HG03064 (cell line): ENCODE results near the gene ACADS.

Experiments
- ATAC-seq: cut with Tn5 transposase; IDR thresholded peaks from one replicate; pipeline ENCODE4 v1.9.1; 2021; ENCODE audit warnings: low read depth; ENCODE audit not compliant: unreplicated experiment

ACADS gene

GRCh38 chr12:120725659-120726509 is at the start of gene ACADS:
Gene ACADS (plus strand): TSS chr12:120725826. CDS start chr12:120725886, 60 bp downstream.
- peak; percentile 92 for ATAC-seq

GRCh38 chr12:120677765-120678473 is 47.7 kb upstream of the ACADS start:
- ATAC-seq, result no peak

GRCh38 chr12:120678572-120678971 is 47.1 kb upstream of the ACADS start:
- no peak for ATAC-seq

GRCh38 chr12:120680165-120680738 is 45.4 kb upstream of the ACADS start:
- no peak for ATAC-seq

DNA sequence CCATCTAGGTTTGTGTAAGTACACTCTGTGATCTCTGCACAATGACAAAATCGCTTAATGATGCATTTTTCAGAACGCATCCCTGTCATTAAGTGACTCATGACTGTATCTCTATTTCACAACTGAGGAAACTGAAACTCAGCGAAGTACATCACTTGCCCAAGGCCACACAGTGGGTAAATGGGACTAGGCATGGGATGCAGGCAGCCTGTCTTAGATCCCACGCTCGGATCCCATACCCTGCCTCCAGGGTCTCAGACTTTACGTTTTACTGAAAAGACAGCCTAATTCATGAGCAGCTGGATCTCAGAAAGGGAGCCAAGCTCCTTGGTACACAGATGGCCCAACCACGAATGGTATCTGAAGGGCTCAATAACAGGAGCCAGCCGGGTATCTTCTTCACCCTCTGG is 41.1 kb upstream of the ACADS start:
- ATAC-seq, result peak; percentile 0

- no peak for ATAC-seq
These were observed 40.1 kb upstream of the ACADS start for GRCh38 chr12:120685522-120685921.

- peak; percentile 55 for ATAC-seq
These were observed 39.4 kb upstream of the ACADS start for GRCh38 chr12:120686151-120686689.

DNA sequence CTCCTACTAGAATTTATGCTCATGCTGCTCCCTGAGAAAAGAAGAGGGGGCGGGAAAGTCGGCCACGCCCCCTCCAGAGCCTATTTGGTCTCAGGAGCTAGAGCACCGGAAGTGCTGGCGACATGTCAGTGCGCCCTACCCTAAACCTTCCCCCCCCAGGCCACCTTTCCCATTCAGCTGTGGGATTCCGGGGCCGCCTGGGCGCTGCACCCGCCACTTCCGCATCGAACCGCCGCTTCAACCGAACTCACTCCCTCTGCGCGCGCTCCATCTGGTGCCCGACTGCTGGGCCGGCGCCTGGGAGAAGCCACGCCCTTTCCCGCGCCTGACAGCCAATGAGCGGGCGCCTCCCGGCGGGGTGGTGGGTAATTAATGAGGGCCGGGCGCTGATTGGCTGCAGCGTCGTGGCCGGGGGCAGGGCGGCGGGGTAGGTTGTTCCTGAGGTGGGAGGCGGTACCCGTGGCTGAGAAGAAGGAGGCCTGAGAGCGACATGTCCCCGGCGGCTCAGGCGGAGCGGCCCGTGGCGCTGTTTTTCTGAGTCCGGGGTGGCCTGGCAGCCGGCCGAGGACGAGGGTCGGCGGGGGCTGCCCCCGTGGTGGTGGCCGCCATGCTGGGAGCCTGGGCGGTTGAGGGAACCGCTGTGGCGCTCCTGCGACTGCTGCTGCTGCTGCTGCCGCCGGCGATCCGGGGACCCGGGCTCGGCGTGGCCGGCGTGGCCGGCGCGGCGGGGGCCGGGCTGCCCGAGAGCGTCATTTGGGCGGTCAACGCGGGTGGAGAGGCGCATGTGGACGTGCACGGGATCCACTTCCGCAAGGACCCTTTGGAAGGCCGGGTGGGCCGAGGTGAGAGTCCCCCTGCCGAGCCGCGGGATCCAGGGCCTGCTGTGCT is 38.7 kb upstream of the ACADS start, which contains the start of gene MLEC:
Gene MLEC (plus strand): TSS at position 460 of the 888 bp plus-strand sequence. CDS start 148 bp downstream, at position 608.
- ATAC-seq, result peak; percentile 59

- no peak for ATAC-seq
These were observed 37.9 kb upstream of the ACADS start for GRCh38 chr12:120687578-120688289.

DNA sequence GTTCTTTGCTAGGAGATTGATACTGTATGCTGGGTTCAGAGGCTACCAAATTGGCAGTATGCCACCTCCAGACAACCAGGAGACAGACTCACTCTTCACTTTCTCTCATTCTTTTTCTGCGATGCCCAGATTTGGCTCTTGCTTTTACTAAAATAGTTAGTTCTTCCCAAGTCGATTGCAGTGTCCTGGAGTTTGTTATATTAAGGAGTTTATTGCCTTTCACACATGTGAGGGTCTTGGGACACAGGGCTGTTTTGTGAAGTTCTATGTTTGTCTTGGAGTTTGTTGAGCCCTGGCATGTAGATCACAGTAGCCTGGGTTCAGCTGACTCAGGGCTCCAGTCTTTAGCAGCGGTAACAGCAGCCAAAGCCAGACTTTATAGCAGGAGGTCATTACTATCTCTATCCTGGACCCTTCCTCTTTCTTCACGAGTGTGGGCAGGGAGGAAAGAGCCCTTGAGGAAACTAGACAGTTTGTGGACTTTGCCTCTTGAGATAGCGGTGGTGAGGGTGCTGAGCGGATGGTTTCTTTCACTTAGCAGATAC is 37.0 kb upstream of the ACADS start:
- no peak for ATAC-seq

GRCh38 chr12:120689397-120690082 is 36.1 kb upstream of the ACADS start:
- ATAC-seq, result no peak

GRCh38 chr12:120690083-120690450 is 35.6 kb upstream of the ACADS start:
- no peak for ATAC-seq

DNA sequence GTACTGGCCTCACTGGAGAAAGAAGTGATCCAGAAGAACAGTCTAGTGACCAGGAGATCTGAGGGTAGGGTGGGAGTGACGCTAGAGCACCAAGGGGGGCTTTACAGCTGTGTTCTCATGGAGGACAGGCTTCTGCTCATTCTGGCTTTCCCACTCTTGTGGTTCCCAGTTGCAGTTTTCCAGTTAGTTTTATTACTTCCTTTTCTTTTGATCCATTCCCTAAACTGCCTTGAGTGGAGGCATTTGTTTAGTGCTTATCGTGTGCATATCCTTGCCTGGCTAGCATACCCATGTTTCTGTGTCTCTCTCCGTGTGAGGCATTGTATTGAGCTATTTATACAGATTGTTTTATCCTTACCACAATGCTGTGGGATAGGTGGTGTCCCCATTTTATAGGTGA is 34.6 kb upstream of the ACADS start:
- ATAC-seq, result no peak

DNA sequence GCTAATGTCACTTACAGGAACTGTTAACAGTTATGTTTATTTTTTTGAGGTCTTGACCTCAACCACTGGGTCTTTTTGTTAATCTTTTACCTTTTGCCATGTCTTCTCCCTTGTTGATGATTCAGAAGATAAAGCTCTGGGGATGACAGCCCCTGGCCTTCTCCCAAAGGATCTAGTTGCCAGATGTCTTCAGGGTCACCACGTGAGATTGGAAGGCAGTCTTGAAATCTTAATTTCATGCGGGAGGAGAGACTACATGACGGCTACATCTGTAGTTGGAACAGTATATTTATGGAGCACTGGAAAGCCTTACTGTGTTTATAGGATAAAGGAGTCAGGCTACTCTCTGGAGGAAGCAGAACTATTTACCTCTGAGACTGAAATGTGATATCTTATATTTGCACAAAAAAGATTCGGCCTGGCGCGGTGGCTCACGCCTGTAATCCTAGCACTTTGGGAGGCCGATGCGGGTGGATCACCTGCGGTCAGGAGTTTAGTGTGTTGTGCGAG is 33.0 kb upstream of the ACADS start:
- no peak for ATAC-seq

DNA sequence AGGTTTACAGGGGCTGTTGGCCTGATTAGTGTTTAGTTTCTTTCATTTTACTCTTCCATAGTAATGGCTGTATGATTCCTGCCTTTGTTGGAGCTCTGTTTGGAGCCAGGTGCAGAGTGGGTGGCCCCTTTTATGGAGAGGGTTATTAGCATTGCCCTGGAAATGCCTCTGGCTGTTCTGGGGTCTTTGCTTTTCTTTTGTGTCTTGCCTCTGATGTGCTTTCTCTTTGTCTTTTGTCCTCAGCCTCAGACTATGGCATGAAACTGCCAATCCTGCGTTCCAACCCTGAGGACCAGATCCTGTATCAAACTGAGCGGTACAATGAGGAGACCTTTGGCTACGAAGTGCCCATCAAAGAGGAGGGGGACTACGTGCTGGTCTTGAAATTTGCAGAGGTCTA is 31.8 kb upstream of the ACADS start:
- no peak for ATAC-seq

DNA sequence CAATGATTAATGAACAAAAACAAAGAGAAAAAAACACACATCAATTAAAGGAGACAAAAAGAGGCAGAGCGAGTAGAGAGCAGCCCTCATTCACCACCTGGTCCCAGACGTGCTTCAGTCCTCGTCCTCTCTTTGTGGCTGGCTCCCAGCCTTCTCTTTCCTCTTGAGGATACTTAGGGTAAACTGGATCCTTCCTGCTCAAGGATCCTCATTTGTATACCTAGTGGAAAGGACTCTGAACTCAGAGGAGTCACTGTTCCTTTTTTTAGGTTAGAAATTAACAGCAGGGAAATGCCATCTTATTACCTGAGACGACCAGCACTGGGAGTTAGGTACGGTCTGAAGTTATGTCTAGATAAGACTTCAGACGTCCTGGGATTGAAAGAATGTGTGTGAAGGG is 29.0 kb upstream of the ACADS start:
- ATAC-seq, result no peak

DNA sequence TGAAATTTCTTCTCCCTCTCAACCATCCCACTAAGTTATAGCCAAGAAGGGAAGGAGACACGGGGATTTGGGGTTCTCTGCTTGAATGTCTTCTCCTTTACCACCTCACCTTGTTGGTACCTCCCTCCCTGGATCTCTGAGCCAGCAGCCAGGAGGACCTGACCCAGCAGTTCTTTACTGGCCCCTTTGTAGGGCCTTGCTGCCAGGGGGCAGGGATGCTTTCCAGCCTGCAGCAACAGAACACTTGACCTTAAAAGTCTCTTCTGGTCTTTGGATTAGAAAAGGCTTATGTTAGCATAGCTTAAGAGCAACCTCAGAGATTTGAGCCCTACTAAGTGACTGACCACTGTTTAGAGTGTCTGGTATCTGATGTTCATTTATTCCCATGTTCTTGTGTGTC is 28.3 kb upstream of the ACADS start:
- no peak for ATAC-seq

DNA sequence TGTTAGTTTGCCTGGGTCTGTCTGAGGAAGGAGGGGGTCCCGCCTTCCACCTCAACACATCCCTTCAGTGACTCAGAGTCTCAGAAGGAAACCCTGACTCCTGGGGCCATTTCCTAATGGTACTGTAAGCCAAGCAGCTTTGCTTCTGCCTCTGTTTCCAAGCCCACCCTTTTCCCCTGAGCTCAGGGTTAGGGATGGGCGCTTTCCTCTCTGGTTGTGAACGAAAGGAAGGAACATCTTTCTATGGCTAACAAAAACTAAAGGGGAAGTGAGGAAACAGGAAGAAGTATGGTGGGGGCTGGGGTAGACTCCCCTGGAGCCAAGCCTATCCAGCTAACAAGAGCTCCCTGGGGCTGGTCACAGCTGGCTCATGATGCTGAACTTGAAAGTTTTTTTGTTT is 27.0 kb upstream of the ACADS start:
- ATAC-seq, result no peak

DNA sequence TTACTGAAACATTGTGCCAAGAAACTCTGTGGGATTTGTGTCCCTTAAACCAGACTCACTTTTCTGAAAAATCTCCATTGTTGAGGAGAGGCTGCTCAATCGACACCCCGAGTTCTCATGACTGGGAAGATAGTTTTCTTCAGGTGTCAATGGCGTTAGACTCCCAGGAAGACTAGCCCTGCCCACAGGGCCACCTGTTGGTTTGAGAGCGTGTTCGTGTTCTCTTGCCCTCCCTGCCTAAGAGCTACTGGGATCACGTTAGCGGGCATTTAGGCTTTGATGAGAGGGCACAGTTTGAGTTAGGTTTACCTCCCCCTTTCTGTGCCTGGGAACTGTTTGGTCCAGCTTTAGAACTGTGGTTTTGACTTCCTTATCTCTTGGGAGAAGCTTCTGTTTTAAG is 26.1 kb upstream of the ACADS start:
- ATAC-seq, result no peak
